Kidney capillary endothelial cell (primary cell): Measurements from ENCODE around the gene TOP3A.
A peak's percentile ranks its signal among the peaks of the same experiment; 100 is the strongest.
"Not testable (repeated sequence)": the region's sequence is repeated elsewhere in the genome, so short reads cannot be mapped to it uniquely, and the experiment has no call there.

Experiments used
- DNase-seq: peaks from one replicate; pipeline ENCODE4 v3.0.0-alpha.2; 2018; ENCODE audit warnings: low spot score

TOP3A gene, protein sequence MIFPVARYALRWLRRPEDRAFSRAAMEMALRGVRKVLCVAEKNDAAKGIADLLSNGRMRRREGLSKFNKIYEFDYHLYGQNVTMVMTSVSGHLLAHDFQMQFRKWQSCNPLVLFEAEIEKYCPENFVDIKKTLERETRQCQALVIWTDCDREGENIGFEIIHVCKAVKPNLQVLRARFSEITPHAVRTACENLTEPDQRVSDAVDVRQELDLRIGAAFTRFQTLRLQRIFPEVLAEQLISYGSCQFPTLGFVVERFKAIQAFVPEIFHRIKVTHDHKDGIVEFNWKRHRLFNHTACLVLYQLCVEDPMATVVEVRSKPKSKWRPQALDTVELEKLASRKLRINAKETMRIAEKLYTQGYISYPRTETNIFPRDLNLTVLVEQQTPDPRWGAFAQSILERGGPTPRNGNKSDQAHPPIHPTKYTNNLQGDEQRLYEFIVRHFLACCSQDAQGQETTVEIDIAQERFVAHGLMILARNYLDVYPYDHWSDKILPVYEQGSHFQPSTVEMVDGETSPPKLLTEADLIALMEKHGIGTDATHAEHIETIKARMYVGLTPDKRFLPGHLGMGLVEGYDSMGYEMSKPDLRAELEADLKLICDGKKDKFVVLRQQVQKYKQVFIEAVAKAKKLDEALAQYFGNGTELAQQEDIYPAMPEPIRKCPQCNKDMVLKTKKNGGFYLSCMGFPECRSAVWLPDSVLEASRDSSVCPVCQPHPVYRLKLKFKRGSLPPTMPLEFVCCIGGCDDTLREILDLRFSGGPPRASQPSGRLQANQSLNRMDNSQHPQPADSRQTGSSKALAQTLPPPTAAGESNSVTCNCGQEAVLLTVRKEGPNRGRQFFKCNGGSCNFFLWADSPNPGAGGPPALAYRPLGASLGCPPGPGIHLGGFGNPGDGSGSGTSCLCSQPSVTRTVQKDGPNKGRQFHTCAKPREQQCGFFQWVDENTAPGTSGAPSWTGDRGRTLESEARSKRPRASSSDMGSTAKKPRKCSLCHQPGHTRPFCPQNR

DNA sequence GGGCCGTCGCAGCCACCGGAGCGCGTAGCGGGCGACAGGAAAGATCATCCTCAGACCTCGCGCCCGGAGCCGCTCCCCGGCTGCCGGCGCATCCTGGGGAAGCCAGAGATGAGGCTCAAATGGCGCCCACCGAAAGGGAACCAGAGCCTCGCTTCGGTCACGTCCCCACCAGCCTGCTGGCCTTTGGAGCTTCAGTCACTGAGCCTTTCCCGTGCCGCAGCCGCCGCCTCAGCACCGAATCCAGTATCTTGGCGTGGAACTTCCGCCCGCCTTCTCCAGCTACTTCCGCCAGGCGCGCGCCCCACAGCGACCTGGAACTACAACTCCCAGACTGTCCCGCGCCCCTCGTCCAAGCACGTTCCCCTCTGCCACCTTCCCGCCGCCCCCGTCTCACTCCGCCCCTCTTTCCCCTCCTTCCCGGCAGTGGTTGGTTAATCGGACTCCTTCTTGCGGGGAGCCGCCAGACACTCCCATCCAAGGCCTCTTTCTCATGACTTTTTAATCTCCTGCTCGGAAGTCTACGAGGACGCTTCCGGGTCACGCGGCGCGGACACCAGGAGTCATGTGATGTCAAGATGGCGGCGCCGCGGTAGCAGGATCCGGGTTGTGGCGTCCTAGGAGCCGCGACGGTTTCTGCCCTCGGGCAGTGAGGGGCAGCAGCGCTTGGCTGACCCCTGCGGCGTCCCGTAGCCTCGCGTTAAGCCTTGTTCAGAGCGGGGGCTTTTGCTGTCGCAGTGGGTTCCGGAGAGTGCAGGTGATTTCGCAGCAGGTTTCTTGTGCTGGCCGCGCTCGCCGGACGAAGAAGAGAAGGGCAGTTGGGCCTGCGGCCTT, at the start of gene TOP3A, which contains the start of gene SMCR8:
TOP3A (minus strand) TSS at position 264 of the 831 bp plus-strand sequence; CDS start at position 48, 216 bp downstream.
SMCR8 (plus strand) TSS at position 563 of the 831 bp plus-strand sequence. CDS start 497 bp downstream, outside the sequence.
- DNase-seq: peak; percentile 95

DNA sequence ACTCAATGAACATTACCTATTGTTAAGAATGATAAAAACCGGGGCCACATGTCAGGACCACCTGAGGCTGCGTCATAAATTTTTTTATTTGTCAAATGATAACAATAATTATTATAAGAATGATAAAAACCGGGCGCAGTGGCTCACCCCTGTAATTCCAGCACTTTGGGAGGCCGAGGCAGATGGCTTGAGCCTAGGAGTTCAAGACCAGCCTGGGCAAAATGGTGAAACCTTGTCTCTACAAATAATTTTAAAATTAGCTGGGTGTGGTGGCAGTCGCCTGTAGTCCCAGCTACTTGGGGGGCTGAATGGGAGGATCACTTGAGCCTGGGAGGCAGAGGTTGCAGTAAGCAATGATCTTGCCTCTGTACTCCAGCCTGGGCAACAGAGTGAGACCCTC, 49.4 kb upstream of the TOP3A start:
- DNase-seq: no peak

DNA sequence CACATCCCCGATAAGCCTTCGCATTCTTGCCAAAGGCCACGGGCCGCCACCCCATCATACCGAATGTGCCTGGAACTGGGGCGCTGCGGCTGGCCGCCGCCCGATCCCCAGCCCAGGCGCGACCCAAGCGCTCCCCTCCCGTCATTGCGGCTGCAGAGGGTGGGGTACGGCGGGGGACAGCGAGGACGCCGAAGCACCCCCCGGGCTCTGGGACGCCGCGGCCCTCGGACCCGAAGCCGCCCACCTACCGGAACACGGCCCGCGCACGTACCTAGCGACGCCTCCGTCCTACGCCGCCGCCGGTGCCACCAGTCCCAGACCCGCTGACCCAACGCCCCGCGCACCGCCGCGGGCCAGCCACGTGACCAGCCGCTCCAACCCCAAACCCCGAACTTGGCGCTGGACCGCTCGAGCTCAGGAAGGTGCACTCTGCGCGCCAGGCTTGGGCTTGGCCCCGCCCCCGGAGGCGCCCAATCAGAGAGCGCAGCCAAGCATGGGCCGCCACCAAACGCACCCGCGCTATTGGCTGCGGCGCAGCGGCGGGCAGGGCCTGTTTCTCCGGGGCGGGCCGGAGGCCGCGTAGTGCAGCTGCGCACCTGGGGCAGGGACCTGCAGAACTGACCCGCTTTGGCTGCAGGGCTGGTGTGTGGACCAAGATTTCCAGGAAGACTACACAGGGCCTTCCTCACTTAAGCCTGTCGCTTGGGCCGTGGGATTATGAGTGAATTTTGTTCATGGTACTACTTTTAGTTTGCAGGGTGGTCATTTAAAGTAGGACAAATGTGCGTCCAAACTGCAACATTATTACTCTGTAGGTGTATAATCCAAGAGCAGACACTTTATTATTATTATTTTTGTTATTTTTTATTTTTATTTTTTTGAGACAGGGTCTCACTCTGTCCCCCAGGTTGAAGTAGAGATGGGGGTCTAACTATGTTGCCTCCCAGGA, 48.6 kb upstream of the TOP3A start, which contains the start of gene SHMT1:
SHMT1 (minus strand) TSS at position 450 of the 949 bp plus-strand sequence. CDS start 7,569 bp downstream, outside the sequence.
- peak; percentile 76 for DNase-seq

- peak; percentile 8 for DNase-seq
Measured at GRCh38 chr17:18362698-18363100, 47.9 kb upstream of the TOP3A start.

- no peak for DNase-seq
Measured at GRCh38 chr17:18361837-18362697, 47.3 kb upstream of the TOP3A start.

DNA sequence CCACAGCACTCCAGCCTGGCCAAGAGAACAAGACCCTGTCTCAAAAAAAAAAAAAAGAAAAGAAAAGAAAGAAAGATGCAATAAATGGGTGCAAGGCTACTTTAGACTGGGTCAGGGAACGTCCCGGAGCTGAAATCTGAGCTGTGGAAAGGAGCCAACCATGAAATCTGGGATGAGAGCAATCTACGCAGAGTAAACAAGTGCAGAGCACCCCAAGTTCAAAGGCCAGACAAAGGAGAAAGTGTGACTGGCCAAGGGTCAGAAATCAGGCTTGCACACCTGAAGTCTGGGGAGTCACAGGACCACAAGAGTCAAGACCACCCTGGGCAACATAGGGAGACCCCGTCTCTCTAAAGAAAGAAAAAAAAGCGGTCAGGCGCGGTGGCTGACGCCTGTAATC, 45.7 kb upstream of the TOP3A start:
- DNase-seq: no peak

GRCh38 chr17:18356624-18357023, 41.8 kb upstream of the TOP3A start:
- no peak for DNase-seq

- DNase-seq: no peak
Measured at GRCh38 chr17:18353541-18353940, 38.7 kb upstream of the TOP3A start.

GRCh38 chr17:18344021-18344420, 29.2 kb upstream of the TOP3A start:
- DNase-seq: no peak

DNA sequence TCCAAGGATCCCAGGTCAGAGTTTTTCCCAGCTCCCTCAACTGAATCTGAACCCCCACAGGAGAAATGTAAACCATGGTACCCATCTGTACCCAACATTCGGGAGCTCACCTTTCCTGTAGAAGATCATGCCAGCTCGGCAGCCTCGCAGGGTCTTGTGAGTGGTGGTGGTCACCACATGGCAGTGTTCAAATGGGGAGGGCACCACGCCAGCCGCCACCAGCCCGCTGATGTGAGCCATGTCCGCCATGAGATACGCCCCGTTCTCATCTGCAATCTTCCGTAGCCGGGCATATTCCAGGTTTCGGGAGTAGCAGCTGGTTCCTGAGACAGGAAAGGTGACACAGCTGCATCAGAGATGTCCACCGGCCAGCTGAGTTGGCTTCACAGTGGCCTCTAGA, 25.1 kb upstream of the TOP3A start:
- no peak for DNase-seq

DNA sequence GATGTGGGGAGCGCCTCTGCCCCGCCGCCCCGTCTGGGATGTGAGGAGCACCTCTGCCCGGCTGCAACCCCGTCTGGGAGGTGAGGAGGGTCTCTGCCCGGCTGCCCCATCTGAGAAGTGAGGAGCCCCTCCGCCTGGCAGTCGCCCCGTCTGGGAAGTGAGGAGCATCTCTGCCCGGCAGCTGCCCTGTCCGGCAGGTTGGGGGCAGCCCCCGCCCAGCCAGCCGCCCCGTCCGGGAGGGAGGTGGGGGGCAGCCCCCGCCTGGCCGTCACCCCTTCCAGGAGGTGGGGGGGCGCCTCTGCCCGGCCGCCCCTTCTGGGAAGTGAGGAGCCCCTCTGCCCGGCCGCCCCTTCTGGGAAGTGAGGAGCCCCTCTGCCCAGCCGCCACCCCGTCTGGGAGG, 23.4 kb upstream of the TOP3A start:
- DNase-seq: not testable (repeated sequence)

DNA sequence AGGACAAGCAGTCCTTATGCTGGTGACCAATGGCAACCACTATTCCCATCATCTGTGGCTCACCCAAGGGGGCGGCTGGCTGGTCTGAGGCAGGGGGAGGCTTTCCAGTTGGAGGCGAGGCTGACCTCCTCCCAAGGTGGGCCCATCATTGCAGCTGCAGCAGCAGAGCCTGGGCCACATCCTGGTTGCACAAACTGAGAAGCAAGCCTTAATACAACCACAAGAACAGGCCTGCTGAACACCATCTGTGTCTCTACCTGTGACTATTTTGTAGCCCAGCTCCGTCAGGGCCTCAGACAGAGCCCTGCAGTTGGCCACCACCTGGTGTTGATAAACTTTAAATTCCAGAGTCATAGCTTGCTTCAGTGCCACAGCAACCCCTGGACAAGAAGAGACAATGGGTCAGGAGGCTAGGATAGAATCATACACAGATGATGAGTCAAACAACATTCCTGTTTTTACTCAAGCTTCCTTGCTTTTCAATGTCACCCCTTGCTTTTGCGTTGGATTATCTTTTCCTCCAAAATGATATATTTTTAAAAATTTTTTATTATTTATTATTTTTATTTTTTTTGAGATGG, 18.2 kb upstream of the TOP3A start:
- no peak for DNase-seq

GRCh38 chr17:18331879-18332278, 17.1 kb upstream of the TOP3A start:
- no peak for DNase-seq

- DNase-seq: no peak
Measured at GRCh38 chr17:18328643-18329204, 13.9 kb upstream of the TOP3A start.

GRCh38 chr17:18327556-18327955, 12.8 kb upstream of the TOP3A start:
- DNase-seq: no peak

DNA sequence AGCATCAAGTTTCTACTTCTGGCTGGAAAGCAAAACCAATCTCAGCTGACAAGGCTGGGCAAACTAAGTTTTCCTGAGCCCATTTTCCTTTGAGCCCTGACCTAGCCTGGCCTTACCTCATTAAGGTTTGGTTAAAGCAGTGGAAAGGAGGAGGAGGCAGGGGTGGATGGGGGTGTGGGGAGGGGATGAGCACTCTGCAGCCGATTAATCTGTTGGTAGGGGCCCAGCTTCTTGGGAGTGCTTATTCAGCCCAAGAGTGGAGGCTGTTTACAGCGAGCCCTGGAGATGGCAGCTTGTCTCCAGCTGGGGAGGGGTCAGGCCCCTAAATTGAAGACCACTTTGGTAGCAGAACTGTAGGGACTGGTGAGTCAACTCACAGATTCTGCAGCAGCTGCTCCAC, 12.3 kb upstream of the TOP3A start:
- no peak for DNase-seq

DNA sequence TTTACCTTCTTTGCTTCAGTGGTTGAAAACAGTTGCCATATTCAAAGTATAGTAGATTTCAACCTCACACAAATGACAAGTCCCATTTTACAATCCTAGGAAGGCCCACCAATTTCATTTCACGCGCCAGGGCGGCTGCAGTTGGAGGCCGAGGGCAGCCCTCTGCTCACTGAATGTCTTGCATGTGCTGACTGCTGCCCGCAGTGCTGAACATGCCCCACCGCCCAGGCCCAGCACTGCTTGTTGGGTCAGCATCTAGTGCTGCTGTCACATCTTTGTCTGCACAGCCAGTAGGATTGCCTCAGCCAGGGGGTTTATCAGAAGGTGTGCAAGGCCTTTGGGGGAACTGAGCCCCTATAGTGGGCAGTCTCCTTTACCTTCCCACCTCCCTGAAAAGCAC, 11.8 kb upstream of the TOP3A start:
- no peak for DNase-seq

- no peak for DNase-seq
Measured at GRCh38 chr17:18326039-18326438, 11.2 kb upstream of the TOP3A start.
